ENCODE measurements around the gene PDE2A.

DNA sequence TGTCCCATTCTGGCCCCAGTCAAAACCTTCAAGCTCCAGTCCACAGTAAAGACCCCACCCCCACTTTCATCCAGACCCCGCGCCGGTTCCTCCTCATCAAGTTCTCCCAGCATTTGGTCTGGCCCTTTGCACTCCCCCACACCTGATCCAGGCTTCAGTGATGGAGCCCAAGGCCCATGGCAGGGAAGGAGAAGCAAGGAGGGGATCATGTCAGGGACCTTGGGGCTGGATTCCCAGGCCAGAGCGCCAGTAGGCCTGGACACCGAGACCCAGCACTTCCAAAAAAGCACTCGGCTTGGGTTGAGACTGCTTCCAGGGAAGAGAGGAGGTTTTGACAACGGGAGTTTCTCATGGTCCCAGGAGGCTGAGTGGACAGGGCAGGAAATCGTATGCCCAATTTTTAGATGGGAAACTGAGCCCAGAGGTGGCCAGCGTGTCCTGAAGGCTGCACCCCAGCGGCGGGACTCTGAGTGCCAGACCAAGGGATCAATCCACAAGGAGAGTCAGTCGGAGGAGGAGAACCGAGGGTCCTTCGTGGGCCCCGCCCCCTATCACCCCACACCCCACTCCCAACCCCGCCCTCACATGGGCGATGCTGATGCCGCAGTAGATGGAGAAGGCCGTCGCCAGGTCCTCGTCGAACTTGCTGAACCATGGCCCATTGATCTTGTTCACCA lies 90.5 kb downstream of the PDE2A start:
- TF ChIP-seq, protein P1, sequence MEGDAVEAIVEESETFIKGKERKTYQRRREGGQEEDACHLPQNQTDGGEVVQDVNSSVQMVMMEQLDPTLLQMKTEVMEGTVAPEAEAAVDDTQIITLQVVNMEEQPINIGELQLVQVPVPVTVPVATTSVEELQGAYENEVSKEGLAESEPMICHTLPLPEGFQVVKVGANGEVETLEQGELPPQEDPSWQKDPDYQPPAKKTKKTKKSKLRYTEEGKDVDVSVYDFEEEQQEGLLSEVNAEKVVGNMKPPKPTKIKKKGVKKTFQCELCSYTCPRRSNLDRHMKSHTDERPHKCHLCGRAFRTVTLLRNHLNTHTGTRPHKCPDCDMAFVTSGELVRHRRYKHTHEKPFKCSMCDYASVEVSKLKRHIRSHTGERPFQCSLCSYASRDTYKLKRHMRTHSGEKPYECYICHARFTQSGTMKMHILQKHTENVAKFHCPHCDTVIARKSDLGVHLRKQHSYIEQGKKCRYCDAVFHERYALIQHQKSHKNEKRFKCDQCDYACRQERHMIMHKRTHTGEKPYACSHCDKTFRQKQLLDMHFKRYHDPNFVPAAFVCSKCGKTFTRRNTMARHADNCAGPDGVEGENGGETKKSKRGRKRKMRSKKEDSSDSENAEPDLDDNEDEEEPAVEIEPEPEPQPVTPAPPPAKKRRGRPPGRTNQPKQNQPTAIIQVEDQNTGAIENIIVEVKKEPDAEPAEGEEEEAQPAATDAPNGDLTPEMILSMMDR (IDR thresholded peaks at IDR 0.05) = no peak
- no peak for TF ChIP-seq POLR2A (IDR thresholded peaks at IDR 0.05)

Measured in heart left ventricle (tissue), 13 donors.